Skeletal muscle tissue (tissue), 4 donors: ENCODE measurements around the gene SUSD6. TPM values are rescaled to one million over a fixed set of nuclear protein-coding genes. Genes with fewer than 3 reads are reported as not detected.

Source experiments
- H3K27ac ChIP-seq: one replicate; pipeline ENCODE4 v1.7.0; 2013; ENCODE audit warnings: mild to moderate bottlenecking, low read depth, low read length, inconsistent platforms
- H3K27me3 ChIP-seq, 3 donors: one replicate each; pipeline ENCODE4 v1.7.0; 2013; ENCODE audit warnings: low read length in 3 of 3; ENCODE audit not compliant: control insufficient read depth in 3 of 3, insufficient read depth in 3 of 3
- H3K36me3 ChIP-seq, 3 donors: one replicate each; pipeline ENCODE4 v1.7.0; 2013; ENCODE audit warnings: low read length in 3 of 3; ENCODE audit not compliant: control insufficient read depth in 3 of 3, insufficient read depth in 3 of 3
- H3K4me1 ChIP-seq, 3 donors: one replicate each; pipeline ENCODE4 v1.7.0; 2013; ENCODE audit warnings: low read length in 3 of 3, mild to moderate bottlenecking in 3 of 3; ENCODE audit not compliant: control insufficient read depth in 3 of 3, insufficient read depth in 3 of 3
- H3K4me3 ChIP-seq, 3 donors: one replicate each; pipeline ENCODE4 v1.7.0; 2013; ENCODE audit warnings: low read length in 3 of 3
- H3K9ac ChIP-seq, 3 donors: one replicate each; pipeline ENCODE4 v1.7.0; 2013; ENCODE audit warnings: low read length in 3 of 3, mild to moderate bottlenecking in 3 of 3, moderate library complexity in 2 of 3, low read depth in 1 of 3
- H3K9me3 ChIP-seq, 3 donors: one replicate each; pipeline ENCODE4 v1.7.0; 2013; ENCODE audit warnings: low read length in 3 of 3; ENCODE audit not compliant: control insufficient read depth in 3 of 3
- total RNA-seq: library from RNA; depleted of rRNA; stranded (reverse); fragments of >200 nt; gene quantifications from one replicate; pipeline ENCODE4 v1.2.3, GENCODE V29; 2014
- donor health status: Osteomylitis.

Gene SUSD6
- total RNA-seq, 1 donor from 2014 or later = 10.4 TPM

DNA sequence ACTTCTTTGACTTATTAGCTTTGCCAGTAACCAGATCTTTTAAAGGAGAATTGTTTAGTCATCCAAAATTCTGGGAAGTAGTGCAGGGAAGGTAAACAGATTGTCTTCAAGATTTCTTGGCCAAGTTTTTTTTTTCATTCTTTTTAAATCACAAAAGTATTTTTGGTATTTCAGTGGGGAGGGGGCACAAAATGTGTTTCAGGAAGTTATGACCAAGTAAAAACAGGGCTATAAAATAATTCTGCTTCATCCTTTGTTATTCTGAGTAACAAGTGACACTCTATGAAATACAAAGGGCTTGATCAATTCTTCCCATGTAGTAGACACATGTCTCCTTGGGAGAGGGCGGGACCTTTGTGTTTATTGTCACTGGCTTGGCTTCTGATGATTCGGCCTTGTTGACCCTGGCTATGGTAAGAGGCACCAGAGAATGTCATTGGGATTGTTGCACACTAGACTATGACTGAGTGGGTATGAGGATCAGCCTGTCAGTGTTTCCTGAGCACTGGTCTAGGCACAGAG lies 55.4 kb downstream of the SUSD6 start:
- H3K36me3 ChIP-seq = no peaks in the 10 kb centered on the region
- no peaks in the 10 kb centered on the region for H3K27me3 ChIP-seq
- H3K27ac ChIP-seq = peak overlapping the region; percentile 57
- no peak overlapping the region for H3K4me3 ChIP-seq
- no peak overlapping the region for H3K9ac ChIP-seq
- H3K4me1 ChIP-seq = peaks cover 68 to 73% (median 70%) of the 10 kb centered on the region in 3 donors
- H3K9me3 ChIP-seq = no peaks in the 10 kb centered on the region

DNA sequence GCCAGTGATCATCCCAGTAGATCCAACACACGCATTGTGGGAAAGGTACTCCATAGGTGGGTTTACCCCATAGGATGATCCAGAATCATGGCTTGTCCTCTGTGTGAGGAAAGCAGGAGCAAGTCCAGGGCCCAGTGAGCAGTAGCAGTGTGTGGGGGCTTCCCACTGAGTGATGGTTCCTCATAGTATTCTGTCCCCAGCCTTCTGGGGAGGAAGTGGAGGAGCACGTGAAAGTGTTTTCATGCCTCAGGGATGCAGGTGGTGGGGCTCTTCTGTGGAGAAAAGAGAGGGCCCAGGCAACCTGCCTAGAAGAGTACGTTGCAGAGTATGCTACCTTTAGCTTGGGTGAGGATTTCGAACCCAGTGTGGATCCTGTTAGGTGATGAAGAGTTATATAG lies 56.5 kb downstream of the SUSD6 start:
- no peak overlapping the region for H3K9ac ChIP-seq
- no peak overlapping the region for H3K4me3 ChIP-seq
- peaks cover 64 to 72% (median 72%) of the 10 kb centered on the region in 3 donors for H3K4me1 ChIP-seq
- no peaks in the 10 kb centered on the region for H3K36me3 ChIP-seq
- no peaks in the 10 kb centered on the region for H3K27me3 ChIP-seq
- H3K9me3 ChIP-seq = no peaks in the 10 kb centered on the region
- H3K27ac ChIP-seq = no peak overlapping the region

DNA sequence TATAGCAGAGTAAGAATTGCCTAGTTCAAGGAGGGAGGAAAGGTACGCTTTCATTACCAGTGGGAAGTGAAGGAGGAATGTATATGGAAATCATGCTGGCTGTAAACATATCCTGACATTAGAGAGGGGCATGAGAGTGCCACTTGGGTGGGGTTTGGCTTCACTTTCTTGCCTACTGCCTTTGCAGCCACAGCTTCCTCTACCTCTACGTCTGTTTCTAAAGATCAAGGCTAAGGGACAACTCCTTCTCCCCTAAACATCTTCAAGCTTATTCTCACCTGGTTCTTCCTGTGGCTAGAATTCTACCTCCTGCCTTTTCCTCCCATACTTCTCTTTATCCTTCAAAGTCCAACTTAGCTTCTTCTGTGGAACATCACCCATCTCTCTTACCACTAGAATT lies 58.0 kb downstream of the SUSD6 start:
- Histone ChIP-seq H3K4me1 (peaks cover 69 to 75% (median 71%) of the 10 kb centered on the region in 3 donors), H3K9me3 (no peaks in the 10 kb centered on the region), H3K27me3 (no peaks in the 10 kb centered on the region), H3K9ac (no peak overlapping the region), H3K27ac (no peak overlapping the region), H3K36me3 (no peaks in the 10 kb centered on the region), H3K4me3 (no peak overlapping the region)

DNA sequence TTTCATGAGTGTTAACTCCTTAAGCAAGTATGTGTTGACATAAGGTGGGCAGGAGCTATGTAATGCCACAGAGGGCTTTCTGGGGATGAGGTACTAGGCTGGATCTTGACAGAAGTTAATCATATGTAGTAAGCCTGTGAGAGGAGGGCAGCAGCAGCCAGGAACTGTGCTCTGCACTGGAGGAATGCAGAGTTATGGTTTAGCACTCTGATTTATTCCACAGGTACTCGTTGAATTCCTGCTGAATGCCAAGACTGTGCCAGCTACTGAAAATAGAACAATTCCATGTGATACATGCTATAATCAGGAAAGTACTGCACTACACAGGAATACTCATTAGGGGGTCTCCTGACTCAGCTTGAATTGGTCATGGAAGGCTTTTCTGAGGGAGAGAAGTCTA lies 58.7 kb downstream of the SUSD6 start:
- no peaks in the 10 kb centered on the region for H3K36me3 ChIP-seq
- H3K9me3 ChIP-seq = no peaks in the 10 kb centered on the region
- no peak overlapping the region for H3K27ac ChIP-seq
- H3K4me1 ChIP-seq = peaks cover 70 to 77% (median 71%) of the 10 kb centered on the region in 3 donors
- H3K4me3 ChIP-seq = no peak overlapping the region
- no peak overlapping the region for H3K9ac ChIP-seq
- H3K27me3 ChIP-seq = no peaks in the 10 kb centered on the region

DNA sequence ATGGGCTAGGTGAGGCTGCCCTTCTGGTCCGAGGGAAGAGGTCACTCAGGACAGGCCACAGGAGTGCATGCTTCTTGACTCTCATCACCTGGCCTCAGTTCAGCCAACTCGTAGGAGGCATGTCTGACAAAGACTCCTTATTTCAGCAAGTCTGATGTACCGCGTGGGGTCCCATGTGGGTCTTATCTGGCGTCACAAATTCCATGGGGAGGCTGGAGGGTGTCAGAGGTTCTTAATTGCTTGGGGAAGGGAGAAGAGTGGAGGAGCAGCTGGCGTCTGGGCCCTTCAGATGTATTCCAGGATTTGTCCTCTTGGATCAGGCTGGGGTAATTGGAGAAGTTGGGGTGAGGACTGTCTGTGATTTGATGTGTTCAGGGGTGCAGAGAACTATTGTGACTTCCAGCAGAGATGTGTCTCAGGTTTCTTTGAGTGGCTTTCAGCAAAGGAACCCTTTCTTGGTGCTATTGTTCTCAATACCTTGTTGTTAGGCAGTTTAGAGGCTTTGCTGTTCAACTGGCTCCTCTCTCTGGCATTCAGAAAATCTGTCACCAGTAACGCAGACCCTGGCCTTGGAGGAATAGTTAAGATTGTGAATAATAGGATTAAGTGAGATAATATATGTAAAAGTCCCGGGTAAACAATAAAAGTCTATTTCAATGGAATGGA lies 60.1 kb downstream of the SUSD6 start:
- Histone ChIP-seq H3K4me3 (no peak overlapping the region), H3K9me3 (no peaks in the 10 kb centered on the region), H3K9ac (no peak overlapping the region), H3K27me3 (no peaks in the 10 kb centered on the region), H3K4me1 (peaks cover 62 to 71% (median 67%) of the 10 kb centered on the region in 3 donors), H3K36me3 (no peaks in the 10 kb centered on the region), H3K27ac (no peak overlapping the region)

DNA sequence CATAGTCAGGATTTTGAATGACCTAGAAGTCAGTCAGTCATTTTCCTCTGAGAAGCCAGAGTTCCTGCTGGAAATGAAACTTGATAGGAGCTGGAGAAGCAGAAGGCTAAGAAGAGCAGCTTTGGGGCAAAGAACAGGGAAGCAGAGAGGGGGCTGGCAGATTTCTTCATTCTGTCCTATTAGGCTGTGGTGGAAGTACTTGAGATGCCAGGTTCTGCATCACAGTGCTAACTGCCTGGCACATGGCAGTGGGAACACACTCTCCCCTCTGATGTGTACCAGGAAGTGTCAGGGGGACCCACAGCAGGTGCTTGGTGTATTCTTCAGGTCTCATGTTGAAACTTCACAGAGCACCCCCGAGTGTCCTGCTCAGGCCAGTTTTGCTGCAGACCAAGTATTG lies 61.0 kb downstream of the SUSD6 start:
- H3K27ac ChIP-seq = no peak overlapping the region
- H3K27me3 ChIP-seq = no peaks in the 10 kb centered on the region
- no peaks in the 10 kb centered on the region for H3K9me3 ChIP-seq
- peaks cover 58 to 65% (median 63%) of the 10 kb centered on the region in 3 donors for H3K4me1 ChIP-seq
- H3K36me3 ChIP-seq = no peaks in the 10 kb centered on the region
- H3K4me3 ChIP-seq = no peak overlapping the region
- H3K9ac ChIP-seq = no peak overlapping the region

DNA sequence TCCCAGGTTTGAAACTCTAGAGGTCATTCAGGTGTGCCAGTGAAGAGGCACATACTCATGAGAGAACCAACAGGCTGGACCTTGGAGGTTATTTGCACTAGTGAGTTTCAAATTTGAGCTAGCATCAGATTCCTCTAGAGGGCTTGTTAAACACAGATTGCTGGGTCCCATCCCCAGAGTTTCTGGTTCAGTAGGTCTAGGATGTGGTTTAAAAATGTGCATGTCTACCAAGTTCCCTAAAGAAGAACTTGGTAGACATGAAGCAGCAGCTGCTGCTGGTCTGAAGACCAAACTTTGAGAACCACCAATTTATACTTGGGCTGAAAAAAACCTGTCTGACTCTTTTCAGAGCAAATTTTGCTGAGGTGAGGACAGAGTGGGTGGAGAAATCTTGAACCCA lies 61.7 kb downstream of the SUSD6 start:
- Histone ChIP-seq H3K36me3 (no peaks in the 10 kb centered on the region), H3K27ac (peak overlapping the region; percentile 67), H3K9ac (peak overlapping the region in 1 of 3 donors; percentile 35), H3K27me3 (no peaks in the 10 kb centered on the region), H3K9me3 (no peaks in the 10 kb centered on the region), H3K4me3 (no peak overlapping the region), H3K4me1 (peaks cover 58 to 61% (median 59%) of the 10 kb centered on the region in 3 donors)

DNA sequence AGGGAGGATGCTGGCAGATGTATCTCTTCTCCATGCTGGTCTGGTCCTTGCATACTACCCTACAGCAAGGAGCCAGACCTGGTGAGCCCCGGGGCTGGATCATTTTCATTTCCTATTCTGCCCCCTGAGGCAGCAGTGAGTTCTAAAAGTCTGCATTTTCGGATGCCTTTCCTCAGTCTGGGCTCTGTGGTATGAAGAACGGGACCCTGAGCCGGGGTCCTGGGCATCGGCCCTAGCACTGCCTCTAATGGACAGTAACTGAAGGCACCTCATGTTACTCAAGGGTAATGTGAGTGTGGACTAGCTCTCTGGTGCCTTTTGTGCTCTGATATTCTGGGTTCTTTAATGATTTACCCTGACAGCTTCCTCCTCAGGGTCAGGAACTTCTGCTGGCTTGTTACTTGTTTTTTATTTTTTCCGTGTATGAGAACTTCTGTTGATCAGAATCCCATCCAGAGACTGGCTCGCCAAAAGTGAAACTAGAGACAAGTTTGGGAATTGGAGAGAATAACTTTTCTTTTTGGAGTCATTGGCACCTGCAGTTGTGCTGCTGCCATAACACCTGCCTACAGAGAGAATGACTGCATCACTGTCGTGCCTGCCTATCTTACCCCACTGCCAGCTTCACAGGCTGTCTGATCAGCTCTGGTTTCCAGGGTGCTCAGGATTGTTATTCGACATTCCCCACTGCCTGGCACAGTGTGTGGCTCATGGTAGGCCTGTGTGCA lies 62.3 kb downstream of the SUSD6 start:
- Histone ChIP-seq H3K36me3 (no peaks in the 10 kb centered on the region), H3K27ac (peak overlapping the region; percentile 67), H3K27me3 (no peaks in the 10 kb centered on the region), H3K4me3 (peak overlapping the region in 2 of 3 donors; percentile 44 to 56), H3K9me3 (no peaks in the 10 kb centered on the region), H3K9ac (peak overlapping the region in 2 of 3 donors; percentile 17 to 35), H3K4me1 (peaks cover 58 to 61% (median 58%) of the 10 kb centered on the region in 3 donors)

DNA sequence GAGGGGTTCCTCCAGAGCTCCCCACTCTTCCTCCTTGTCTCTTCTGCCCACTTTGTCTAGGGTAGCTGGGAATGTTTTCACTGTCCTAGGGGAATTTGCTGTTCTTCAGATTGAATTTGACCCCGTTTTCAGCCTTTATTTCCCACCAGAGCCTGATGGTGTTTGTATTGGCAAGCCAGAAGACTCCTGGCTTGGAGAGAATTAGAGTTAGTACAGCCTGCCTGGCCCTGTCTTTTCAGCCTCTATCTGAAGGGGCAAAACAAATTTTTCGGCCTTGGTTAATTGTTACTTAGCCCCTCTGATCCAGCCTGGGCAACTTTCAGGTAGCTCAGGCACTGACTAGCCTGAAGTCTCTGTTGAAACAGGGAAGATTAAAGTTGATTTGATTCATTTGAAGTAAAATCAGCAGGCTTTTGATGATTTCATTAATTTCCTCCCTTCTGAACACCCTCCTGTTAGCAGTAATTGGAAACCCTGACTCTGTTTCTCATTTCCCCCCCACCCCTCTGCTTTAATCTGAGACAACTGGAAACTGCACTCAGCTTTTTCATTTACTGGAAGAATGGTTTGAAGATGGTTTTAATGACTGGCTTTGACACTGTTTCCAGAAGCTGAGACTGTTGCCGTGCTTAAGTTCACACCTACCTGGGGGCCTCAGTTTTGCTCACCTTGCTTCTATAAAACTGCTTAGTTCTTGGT lies 63.3 kb downstream of the SUSD6 start:
- no peaks in the 10 kb centered on the region for H3K9me3 ChIP-seq
- no peaks in the 10 kb centered on the region for H3K36me3 ChIP-seq
- H3K9ac ChIP-seq = peak overlapping the region in 1 of 3 donors; percentile 17
- no peak overlapping the region for H3K4me3 ChIP-seq
- peaks cover 52 to 57% (median 55%) of the 10 kb centered on the region in 3 donors for H3K4me1 ChIP-seq
- no peaks in the 10 kb centered on the region for H3K27me3 ChIP-seq
- H3K27ac ChIP-seq = peak overlapping the region; percentile 67

DNA sequence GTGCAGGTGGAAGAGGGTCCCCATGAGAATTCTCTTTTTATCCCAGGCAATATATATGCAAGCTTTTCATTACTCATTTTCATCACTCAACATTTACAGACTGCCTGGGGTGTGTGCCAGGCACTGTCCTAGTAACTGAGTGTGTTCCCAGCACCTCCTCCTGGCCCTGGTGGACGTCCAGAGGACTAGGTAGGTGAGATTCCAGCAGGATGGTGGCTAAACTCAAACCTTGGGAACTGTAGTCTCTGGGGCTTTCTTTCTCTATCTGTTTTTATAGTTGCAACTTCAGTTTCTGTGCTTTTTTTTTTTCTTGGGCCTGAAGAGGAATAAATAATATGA lies 63.8 kb downstream of the SUSD6 start:
- Histone ChIP-seq H3K9me3 (no peaks in the 10 kb centered on the region), H3K4me3 (no peak overlapping the region), H3K4me1 (peaks cover 50 to 56% (median 51%) of the 10 kb centered on the region in 3 donors), H3K27me3 (no peaks in the 10 kb centered on the region), H3K27ac (peak overlapping the region; percentile 67), H3K9ac (no peak overlapping the region), H3K36me3 (no peaks in the 10 kb centered on the region)
